Measurements from ENCODE around the gene KRTAP5-3. TPM values are rescaled to one million over a fixed set of nuclear protein-coding genes. Genes with fewer than 3 reads are reported as not detected.

The KRTAP5-3 gene
- total RNA-seq, 2 donors from 2014 or later = not detected

DNA sequence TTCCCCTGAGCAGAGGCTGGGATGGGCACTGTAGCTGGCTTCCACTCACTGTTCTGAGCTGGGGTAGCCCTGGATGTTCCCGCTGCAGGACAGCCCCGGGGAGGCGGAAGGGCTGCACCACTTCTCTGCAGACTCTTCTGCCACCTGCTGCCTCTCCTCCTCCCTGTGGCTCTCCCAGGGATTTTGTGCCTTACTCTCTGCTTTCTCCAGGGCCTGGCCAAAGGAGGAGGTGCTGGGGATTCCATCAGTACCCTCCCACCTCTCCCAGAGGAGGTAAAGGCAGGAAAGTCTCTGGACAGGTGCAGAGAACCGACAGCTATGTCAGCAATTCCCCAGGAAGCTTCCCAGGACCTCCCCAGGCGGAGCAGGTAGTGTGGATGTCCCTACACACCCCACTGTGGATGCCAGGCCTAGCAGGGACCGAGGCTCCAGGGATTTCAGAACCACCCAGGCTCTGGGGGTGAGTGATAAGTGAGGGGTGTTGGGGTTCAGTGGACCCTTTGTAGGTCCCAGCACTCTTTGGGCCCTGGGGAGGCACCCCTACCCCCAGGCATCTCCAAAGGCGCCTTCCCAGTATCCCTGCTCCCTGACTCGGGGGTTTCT lies 47.5 kb downstream of the KRTAP5-3 start:
- no peak for ATAC-seq
- intact Hi-C loops (cut with DNase I, micrococcal nuclease) = no loop called here
- no peak for DNase-seq

DNA sequence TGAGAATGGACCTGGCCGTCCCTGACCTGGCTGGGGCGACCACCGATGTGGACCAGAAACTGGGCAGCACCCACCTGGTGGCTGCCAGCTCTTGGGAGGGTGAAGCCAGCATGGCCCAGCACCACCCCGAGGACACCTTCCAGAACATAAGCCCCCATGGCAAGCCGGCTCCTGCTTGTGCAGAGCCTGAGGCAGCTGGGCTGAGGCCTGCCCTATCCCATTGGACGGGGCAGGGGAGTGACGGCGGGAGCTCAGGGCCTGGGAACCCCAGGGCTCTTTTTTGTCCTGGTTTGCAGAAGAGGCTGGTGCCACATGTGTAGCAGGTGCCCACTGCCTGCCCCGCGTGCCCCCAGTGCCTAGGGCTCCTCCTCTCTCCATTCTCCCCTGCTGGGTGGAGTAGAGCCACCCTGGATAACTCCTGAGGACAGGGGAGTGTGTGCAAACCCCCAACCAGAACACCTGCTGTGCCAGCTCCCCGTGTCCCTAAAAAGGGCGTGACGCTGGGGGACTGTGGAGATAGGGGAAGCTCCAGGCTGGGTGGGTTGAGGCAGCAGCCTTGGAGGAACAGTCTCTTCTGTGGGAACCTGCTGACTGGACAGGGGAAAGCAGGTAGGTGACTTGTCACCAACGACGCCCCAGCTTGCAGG lies 48.1 kb downstream of the KRTAP5-3 start:
- no peak for DNase-seq
- ATAC-seq = no peak
- intact Hi-C loops (cut with DNase I, micrococcal nuclease) = no loop called here

DNA sequence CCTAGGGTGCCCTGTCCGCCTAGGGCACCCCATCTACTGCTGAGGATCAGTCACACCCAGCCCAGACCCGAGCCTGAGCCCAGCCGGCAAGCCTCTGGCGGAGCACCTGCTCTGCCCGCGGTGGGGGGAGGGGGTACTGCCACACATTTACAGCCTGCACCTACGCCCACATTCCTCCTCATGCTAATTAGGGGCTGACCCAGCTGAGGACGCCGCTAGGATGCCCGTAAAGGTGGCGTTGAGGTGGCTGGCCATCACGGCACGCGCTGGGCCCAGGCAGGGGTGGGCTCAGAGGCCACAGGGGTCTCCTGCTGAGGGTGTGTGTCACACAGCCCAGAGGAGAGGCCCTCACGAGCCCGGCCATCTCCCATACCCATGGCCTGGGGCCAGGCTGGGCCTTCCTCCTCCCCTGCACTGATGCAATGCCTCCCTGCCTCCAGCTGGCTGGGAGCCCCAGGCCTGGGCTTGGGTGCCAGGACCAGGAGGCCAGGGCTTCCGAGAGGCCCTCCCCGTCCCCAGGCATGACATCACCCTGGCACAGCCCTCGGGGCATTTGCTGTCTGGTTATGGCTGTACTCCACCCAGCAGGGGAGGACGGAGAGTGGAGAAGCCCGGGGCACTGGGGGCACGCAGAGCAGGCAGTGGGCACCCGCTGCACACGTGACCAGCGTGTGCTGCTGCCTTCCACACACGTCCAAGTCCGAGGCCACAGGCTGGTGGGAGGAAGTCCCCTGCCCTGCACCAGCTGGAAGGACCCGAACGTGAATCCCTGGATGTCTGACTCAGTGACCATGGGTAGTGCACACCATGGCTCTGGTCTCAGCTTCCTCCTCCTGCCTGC lies 48.9 kb downstream of the KRTAP5-3 start:
- DNase-seq (peak; percentile 90 to 96), ATAC-seq (peak; percentile 76)
- intact Hi-C loops (cut with DNase I, micrococcal nuclease) = no loop called here

DNA sequence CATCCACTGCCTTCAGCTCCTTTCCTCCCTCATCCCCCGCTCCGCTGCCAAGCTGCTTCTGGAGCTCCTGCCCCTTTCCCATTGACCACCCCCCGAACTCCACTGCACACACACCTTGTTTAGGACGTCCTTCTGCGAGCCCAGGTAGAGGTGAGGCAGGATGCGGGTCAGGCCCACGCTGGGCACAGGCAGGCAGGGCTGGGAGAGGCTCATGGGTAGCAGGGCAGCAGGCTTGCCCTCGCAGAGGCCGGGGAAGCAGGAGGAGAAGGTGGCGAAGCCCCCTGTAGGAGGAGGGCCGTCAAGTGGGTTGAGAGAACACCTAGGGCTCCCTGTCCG lies 49.5 kb downstream of the KRTAP5-3 start:
- DNase-seq = no peak
- intact Hi-C loops (cut with DNase I, micrococcal nuclease) = no loop called here
- ATAC-seq = peak; percentile 3

GRCh38 chr11:1557904-1558774 lies 50.1 kb downstream of the KRTAP5-3 start:
- intact Hi-C loops (cut with DNase I, micrococcal nuclease) = no loop called here
- ATAC-seq (peak; percentile 21), DNase-seq (peak; percentile 49 to 87)

Other genes starting within 250 kb of the KRTAP5-3 start
- gene BRSK2, start 218.5 kb downstream of the KRTAP5-3 start, total RNA-seq = under 1 TPM; 0.53 to 0.79 TPM
- gene MOB2, start 121.7 kb downstream of the KRTAP5-3 start, total RNA-seq = 10 to 100 TPM; 48.3 to 55.8 TPM
- 10 to 100 TPM; 27.2 to 45.0 TPM for gene DUSP8, start 36.2 kb downstream of the KRTAP5-3 start, total RNA-seq
- gene KRTAP5-1, start 23.2 kb downstream of the KRTAP5-3 start, total RNA-seq = not detected
- not detected for gene KRTAP5-2, start 10.2 kb downstream of the KRTAP5-3 start, total RNA-seq
- gene KRTAP5-4, start 13.7 kb upstream of the KRTAP5-3 start, total RNA-seq = not detected
- under 1 TPM; 0.28 to 0.43 TPM for gene KRTAP5-5, start 21.3 kb upstream of the KRTAP5-3 start, total RNA-seq
- gene KRTAP5-6, start 88.7 kb upstream of the KRTAP5-3 start, total RNA-seq = not detected
- 1 to 10 TPM in 1 of 2 donors, under 1 TPM in 1; 0.87 to 1.7 TPM for gene IFITM10, start 142.1 kb upstream of the KRTAP5-3 start, total RNA-seq
- 1,000 to 10,000 TPM; 1,016 to 1,279 TPM for gene CTSD, start 155.5 kb upstream of the KRTAP5-3 start, total RNA-seq
- 1 to 10 TPM in 1 of 2 donors, under 1 TPM in 1; 0.75 to 4.6 TPM for gene SYT8, start 226.5 kb upstream of the KRTAP5-3 start, total RNA-seq
- under 1 TPM in 1 of 2 donors, not detected in 1; 0.92 TPM for gene TNNI2, start 230.5 kb upstream of the KRTAP5-3 start, total RNA-seq
- 10 to 100 TPM in 1 of 2 donors, 1 to 10 TPM in 1; 9.9 to 28.6 TPM for gene LSP1, start 244.6 kb upstream of the KRTAP5-3 start, total RNA-seq